Osteoblast (primary cell): ENCODE results near the gene LITAF. TPM values are rescaled to one million over a fixed set of nuclear protein-coding genes. Genes with fewer than 3 reads are reported as not detected.

Source experiments
- DNase-seq: peaks from one replicate; pipeline ENCODE4 v3.0.0; 2011; ENCODE audit warnings: low spot score, mixed read lengths; ENCODE audit not compliant: insufficient read length; ENCODE audit errors: missing footprints
- H2AFZ ChIP-seq: 2 replicates; pipeline ENCODE4 v1.6.0; 2011; ENCODE audit warnings: mild to moderate bottlenecking, low read length
- H3K27ac ChIP-seq: 2 replicates; pipeline ENCODE4 v1.5.1; 2011; ENCODE audit warnings: mild to moderate bottlenecking, low read depth, low read length, moderate library complexity
- H3K27me3 ChIP-seq: 2 replicates; pipeline ENCODE4 v1.6.0; 2012; ENCODE audit warnings: mild to moderate bottlenecking, control low read depth, inconsistent platforms, low read length, moderate library complexity; ENCODE audit not compliant: insufficient read depth
- H3K36me3 ChIP-seq: 2 replicates; pipeline ENCODE4 v1.5.1; 2011; ENCODE audit warnings: mild to moderate bottlenecking, low read length, control low read depth, moderate library complexity; ENCODE audit not compliant: insufficient read depth
- H3K4me1 ChIP-seq: 2 replicates; pipeline ENCODE4 v1.5.1; 2011; ENCODE audit warnings: mild to moderate bottlenecking, low read length, control low read depth, moderate library complexity; ENCODE audit not compliant: insufficient read depth
- H3K4me2 ChIP-seq: 2 replicates; pipeline ENCODE4 v1.6.0; 2011; ENCODE audit warnings: mild to moderate bottlenecking, low read length; ENCODE audit not compliant: insufficient read depth
- H3K4me3 ChIP-seq: fragments of 200-600 bp; sonication (generic); 3 replicates; pipeline ENCODE4 v1.5.1; 2012; ENCODE audit warnings: mild to moderate bottlenecking, low read length, inconsistent platforms; ENCODE audit not compliant: insufficient read depth
- H3K79me2 ChIP-seq: 2 replicates; pipeline ENCODE4 v1.6.0; 2012; ENCODE audit warnings: mild to moderate bottlenecking, low read length, control low read depth, inconsistent platforms; ENCODE audit not compliant: insufficient read depth
- H3K9me3 ChIP-seq: 2 replicates; pipeline ENCODE4 v1.5.1; 2011; ENCODE audit warnings: low read depth, low read length, control low read depth
- H4K20me1 ChIP-seq: 2 replicates; pipeline ENCODE4 v1.6.0; 2012; ENCODE audit warnings: mild to moderate bottlenecking, low read length, control low read depth; ENCODE audit not compliant: insufficient read depth
- total RNA-seq: library from RNA; depleted of rRNA; stranded (reverse); fragments of >200 nt; gene quantifications from 2 replicates; pipeline ENCODE4 v1.2.3, GENCODE V29; 2012
- TF ChIP-seq, protein P1 (sequence below): IDR thresholded peaks from 2 replicates; pipeline ENCODE4 v1.5.1; 2011; ENCODE audit warnings: mild to moderate bottlenecking, low read depth, low read length, moderate library complexity; ENCODE audit errors: extremely low read depth

The LITAF gene
- total RNA-seq, 1 donor, result 33.3 TPM

DNA sequence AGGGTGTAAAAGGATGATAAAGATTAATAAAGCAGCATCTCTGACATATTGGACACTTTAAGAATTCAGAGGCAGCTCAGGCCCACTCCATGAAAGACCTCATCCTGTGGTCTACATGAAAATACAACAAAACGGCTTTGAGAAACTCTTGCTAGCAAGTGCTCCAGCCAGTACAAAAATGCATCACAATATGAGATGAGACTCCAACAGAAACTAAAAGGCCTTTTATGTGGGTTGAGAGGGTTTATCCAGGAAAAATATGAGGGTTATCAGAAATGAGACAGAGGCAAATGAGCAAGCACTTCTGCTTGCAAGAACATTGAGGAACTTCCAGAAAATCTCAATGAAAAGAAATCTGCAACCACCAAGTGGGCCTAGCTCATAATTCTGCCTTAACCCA lies 65.7 kb downstream of the LITAF start:
- Histone ChIP-seq H3K4me1 (no peaks in the 10 kb centered on the region), H3K4me3 (no peak overlapping the region), H2AFZ (no peak overlapping the region), H3K79me2 (no peaks in the 10 kb centered on the region), H3K9me3 (peaks cover 2% of the 10 kb centered on the region), H3K36me3 (no peaks in the 10 kb centered on the region), H3K27me3 (peaks cover 15% of the 10 kb centered on the region), H3K27ac (no peak overlapping the region), H4K20me1 (no peaks in the 10 kb centered on the region), H3K4me2 (no peak overlapping the region)
- TF ChIP-seq, protein P1, sequence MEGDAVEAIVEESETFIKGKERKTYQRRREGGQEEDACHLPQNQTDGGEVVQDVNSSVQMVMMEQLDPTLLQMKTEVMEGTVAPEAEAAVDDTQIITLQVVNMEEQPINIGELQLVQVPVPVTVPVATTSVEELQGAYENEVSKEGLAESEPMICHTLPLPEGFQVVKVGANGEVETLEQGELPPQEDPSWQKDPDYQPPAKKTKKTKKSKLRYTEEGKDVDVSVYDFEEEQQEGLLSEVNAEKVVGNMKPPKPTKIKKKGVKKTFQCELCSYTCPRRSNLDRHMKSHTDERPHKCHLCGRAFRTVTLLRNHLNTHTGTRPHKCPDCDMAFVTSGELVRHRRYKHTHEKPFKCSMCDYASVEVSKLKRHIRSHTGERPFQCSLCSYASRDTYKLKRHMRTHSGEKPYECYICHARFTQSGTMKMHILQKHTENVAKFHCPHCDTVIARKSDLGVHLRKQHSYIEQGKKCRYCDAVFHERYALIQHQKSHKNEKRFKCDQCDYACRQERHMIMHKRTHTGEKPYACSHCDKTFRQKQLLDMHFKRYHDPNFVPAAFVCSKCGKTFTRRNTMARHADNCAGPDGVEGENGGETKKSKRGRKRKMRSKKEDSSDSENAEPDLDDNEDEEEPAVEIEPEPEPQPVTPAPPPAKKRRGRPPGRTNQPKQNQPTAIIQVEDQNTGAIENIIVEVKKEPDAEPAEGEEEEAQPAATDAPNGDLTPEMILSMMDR, result no peak
- DNase-seq, result no peak

DNA sequence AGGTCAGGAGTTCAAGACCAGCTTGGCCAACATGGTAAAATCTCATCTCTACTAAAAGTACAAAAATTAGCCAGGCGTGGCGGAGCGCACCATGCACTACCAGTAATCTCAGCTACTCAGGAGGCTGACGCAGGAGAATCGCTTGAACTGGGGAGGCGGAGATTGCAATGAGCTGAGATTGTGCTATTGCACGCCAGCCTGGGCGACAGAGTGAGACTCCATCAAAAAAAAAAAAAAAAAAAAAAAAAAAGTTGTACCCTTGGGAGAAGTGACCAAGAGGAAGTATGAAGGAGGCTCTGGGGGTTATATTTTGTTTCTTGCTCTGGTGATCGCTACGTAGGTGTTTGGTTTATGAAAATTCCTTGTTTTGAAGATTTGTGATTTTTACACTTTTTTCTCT lies 66.3 kb downstream of the LITAF start:
- Histone ChIP-seq H3K36me3 (no peaks in the 10 kb centered on the region), H3K27ac (no peak overlapping the region), H3K79me2 (no peaks in the 10 kb centered on the region), H4K20me1 (no peaks in the 10 kb centered on the region), H3K4me2 (no peak overlapping the region), H2AFZ (no peak overlapping the region), H3K27me3 (peaks cover 11% of the 10 kb centered on the region), H3K4me3 (no peak overlapping the region), H3K9me3 (peaks cover 2% of the 10 kb centered on the region), H3K4me1 (no peaks in the 10 kb centered on the region)
- TF ChIP-seq, protein P1, result no peak
- no peak for DNase-seq

DNA sequence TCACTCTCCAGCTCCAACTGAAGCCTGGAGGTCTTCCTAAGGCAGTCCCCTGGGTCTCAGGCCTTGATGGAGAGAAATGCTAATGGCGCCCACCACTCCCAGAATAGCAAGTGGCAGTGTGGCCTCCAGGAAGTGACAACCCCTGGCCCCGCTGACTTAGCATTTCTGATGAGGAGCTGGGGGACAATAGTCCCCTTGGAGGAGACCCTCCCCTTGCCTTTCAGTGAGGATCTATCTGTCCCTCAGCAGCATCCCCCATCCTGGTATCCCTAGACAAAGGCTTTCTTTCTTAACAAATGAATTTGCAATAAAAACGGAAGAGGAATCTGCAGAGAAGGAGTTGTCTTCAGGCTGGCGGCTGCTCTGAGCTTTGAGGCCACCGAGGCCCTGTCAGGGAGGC lies 68.8 kb downstream of the LITAF start:
- Histone ChIP-seq H3K27me3 (peaks cover 10% of the 10 kb centered on the region), H3K4me2 (no peak overlapping the region), H3K4me1 (no peaks in the 10 kb centered on the region), H3K27ac (no peak overlapping the region), H3K9me3 (peaks cover 2% of the 10 kb centered on the region), H3K79me2 (no peaks in the 10 kb centered on the region), H4K20me1 (no peaks in the 10 kb centered on the region), H3K4me3 (no peak overlapping the region), H2AFZ (no peak overlapping the region), H3K36me3 (no peaks in the 10 kb centered on the region)
- TF ChIP-seq, protein P1, result no peak
- no peak for DNase-seq

DNA sequence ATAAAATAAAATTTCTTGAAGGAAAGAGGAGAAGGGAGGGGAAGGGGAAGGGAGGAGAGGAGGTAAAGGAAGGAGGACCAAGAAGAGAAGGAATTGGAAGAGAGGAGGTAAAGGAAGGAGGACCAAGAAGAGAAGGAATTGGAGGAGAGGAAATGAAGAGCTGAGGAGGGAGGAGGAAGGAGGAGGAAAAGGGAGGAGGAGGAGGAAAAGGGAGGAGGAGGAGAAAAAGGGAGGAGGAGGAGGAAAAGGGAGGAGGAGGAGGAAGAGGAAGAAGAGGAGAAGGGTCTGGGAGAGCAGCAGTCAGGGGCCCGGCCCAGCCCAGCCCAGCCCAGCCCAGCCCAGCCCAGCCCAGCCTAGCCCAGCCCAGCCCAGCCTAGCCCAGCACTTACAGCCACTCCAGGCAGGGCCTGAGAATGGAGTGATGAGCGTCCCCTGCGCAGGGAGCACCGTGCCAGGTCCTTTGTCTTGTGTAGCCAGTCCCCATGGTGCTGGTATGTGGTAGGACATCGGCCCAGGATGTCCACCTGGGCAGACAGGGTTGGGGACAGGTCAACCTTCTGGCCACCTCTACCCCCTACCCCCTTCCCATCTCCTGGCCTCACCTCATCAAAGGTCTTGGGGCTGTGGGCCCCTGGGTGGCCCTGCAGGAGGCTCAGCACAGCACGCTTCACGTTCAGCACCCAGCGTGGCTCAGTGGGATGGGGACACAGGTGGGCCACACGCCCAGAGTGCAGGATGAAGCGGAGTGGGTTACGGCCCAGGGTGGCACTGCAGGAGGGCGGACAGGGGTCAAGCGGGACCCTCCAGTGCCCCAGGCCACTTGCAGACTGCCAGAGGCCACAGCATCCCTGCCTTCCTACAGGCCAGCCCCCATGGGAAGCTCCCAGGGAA lies 70.9 kb downstream of the LITAF start:
- DNase-seq, result no peak
- Histone ChIP-seq H3K4me3 (no peak overlapping the region), H3K79me2 (no peaks in the 10 kb centered on the region), H3K4me2 (no peak overlapping the region), H4K20me1 (no peaks in the 10 kb centered on the region), H2AFZ (no peak overlapping the region), H3K4me1 (no peaks in the 10 kb centered on the region), H3K9me3 (no peaks in the 10 kb centered on the region), H3K27ac (no peak overlapping the region), H3K36me3 (no peaks in the 10 kb centered on the region), H3K27me3 (peaks cover 10% of the 10 kb centered on the region)
- TF ChIP-seq, protein P1, result no peak
